Neural cell (in vitro differentiated cells): ENCODE results near the gene DSCAML1. TPM values are rescaled to one million over a fixed set of nuclear protein-coding genes. Genes with fewer than 3 reads are reported as not detected.

ENCODE experiments used
- H2AFZ ChIP-seq: fragments of 200-600, 300-800 bp; sonication (generic), shearing (Covaris generic); 2 replicates; pipeline ENCODE4 v1.6.0; 2014; ENCODE audit warnings: low read depth, mild to moderate bottlenecking, antibody characterized with exemption, low read length, moderate library complexity
- H3F3A ChIP-seq: fragments of 200-600 bp; shearing (Covaris generic); 2 replicates; pipeline ENCODE4 v1.6.1; 2016; ENCODE audit warnings: mild to moderate bottlenecking, moderate library complexity, mixed read lengths, antibody characterized with exemption, low read length; ENCODE audit not compliant: insufficient read depth, poor library complexity, severe bottlenecking
- H3K27ac ChIP-seq: fragments of 200-600, 300-800 bp; sonication (generic), shearing (Covaris generic); 2 replicates; pipeline ENCODE4 v1.5.1; 2014; ENCODE audit warnings: mild to moderate bottlenecking, low read length, moderate library complexity
- H3K27me3 ChIP-seq: fragments of 300-800, 200-600 bp; sonication (generic), shearing (Covaris generic); 2 replicates; pipeline ENCODE4 v1.6.0; 2014; ENCODE audit warnings: mild to moderate bottlenecking, low read depth, low read length, moderate library complexity; ENCODE audit not compliant: insufficient read depth
- H3K36me3 ChIP-seq: fragments of 300-800, 200-600 bp; sonication (generic), shearing (Covaris generic); 2 replicates; pipeline ENCODE4 v1.5.1; 2014; ENCODE audit warnings: mild to moderate bottlenecking, antibody characterized with exemption, low read length, moderate library complexity; ENCODE audit not compliant: insufficient read depth
- H3K4me2 ChIP-seq: fragments of 300-800, 200-600 bp; sonication (generic), shearing (Covaris generic); 2 replicates; pipeline ENCODE4 v1.6.0; 2014; ENCODE audit warnings: mild to moderate bottlenecking, low read length
- H3K4me3 ChIP-seq: fragments of 300-800, 200-600 bp; sonication (generic), shearing (Covaris generic); 2 replicates; pipeline ENCODE4 v1.5.1; 2014; ENCODE audit warnings: mild to moderate bottlenecking, low read length, moderate library complexity
- H3K79me2 ChIP-seq: fragments of 200-600 bp; shearing (Covaris generic); replicated peaks from 2 replicates; pipeline ENCODE4 v1.6.0; 2014; ENCODE audit warnings: mild to moderate bottlenecking, low read length, moderate library complexity; ENCODE audit not compliant: insufficient read depth
- H3K9ac ChIP-seq: fragments of 300-800, 200-600 bp; sonication (generic), shearing (Covaris generic); 2 replicates; pipeline ENCODE4 v1.6.1; 2016; ENCODE audit warnings: mild to moderate bottlenecking, low read length, mixed read lengths
- H3K9me2 ChIP-seq: fragments of 200-600 bp; shearing (Covaris generic); 2 replicates; pipeline ENCODE4 v1.6.1; 2016; ENCODE audit warnings: mild to moderate bottlenecking, low read length, mixed read lengths; ENCODE audit not compliant: insufficient read depth
- H3K9me3 ChIP-seq: fragments of 200-600, 300-800 bp; sonication (generic), shearing (Covaris generic); 2 replicates; pipeline ENCODE4 v1.6.1; 2016; ENCODE audit warnings: mild to moderate bottlenecking, mixed run types, low read length, moderate library complexity, mixed read lengths
- H4K20me1 ChIP-seq: fragments of 200-600 bp; shearing (Covaris generic); 2 replicates; pipeline ENCODE4 v1.6.1; 2016; ENCODE audit warnings: mild to moderate bottlenecking, mixed run types; ENCODE audit not compliant: insufficient read depth
- CTCF ChIP-seq: fragments of 450-650 bp; IDR thresholded peaks from 2 replicates; pipeline ENCODE4 v1.5.1; 2014; ENCODE audit warnings: antibody characterized with exemption, mild to moderate bottlenecking, moderate library complexity; ENCODE audit not compliant: poor library complexity, severe bottlenecking
- EP300 ChIP-seq: fragments of 450-650 bp; conservative IDR thresholded peaks from 2 replicates; pipeline ENCODE4 v1.6.1; 2014; ENCODE audit warnings: antibody characterized with exemption, mild to moderate bottlenecking, moderate library complexity; ENCODE audit not compliant: poor library complexity, severe bottlenecking
- EZH2 ChIP-seq: fragments of 200-600, 300-800 bp; shearing (Covaris generic), sonication (generic); IDR thresholded peaks from 2 replicates; pipeline ENCODE4 v1.6.1; 2014; ENCODE audit warnings: antibody characterized with exemption, low read length, borderline replicate concordance, mild to moderate bottlenecking; ENCODE audit not compliant: insufficient read depth, poor library complexity, severe bottlenecking
- MXI1 ChIP-seq: fragments of 450-650 bp; conservative IDR thresholded peaks from 2 replicates; pipeline ENCODE4 v1.6.1; 2014; ENCODE audit warnings: antibody characterized with exemption, mild to moderate bottlenecking; ENCODE audit not compliant: poor library complexity, severe bottlenecking
- POLR2AphosphoS5 ChIP-seq: IDR thresholded peaks from 2 replicates; pipeline ENCODE4 v1.6.1; 2012
- RAD21 ChIP-seq: fragments of 450-650 bp; conservative IDR thresholded peaks from 2 replicates; pipeline ENCODE4 v1.6.1; 2014; ENCODE audit warnings: antibody characterized with exemption, mild to moderate bottlenecking, moderate library complexity
- SMC3 ChIP-seq: fragments of 450-650 bp; conservative IDR thresholded peaks from 2 replicates; pipeline ENCODE4 v1.6.1; 2014; ENCODE audit warnings: antibody characterized with exemption, mild to moderate bottlenecking, moderate library complexity; ENCODE audit not compliant: poor library complexity
- TAF1 ChIP-seq: IDR thresholded peaks from 2 replicates; pipeline ENCODE4 v1.6.1; 2012; ENCODE audit warnings: low read depth
- polyA plus RNA-seq: library from polyadenylated mRNA; depleted of rRNA; stranded (reverse); fragments of >200 nt; gene quantifications from 2 replicates; pipeline ENCODE4 v1.2.3, GENCODE V29; 2014
- TF ChIP-seq, protein P1 (sequence below): IDR thresholded peaks from 2 replicates; pipeline ENCODE4 v1.6.1; 2012; ENCODE audit warnings: borderline replicate concordance

The DSCAML1 gene
- polyA plus RNA-seq, 1 donor from 2014 or later: 1.3 TPM

GRCh38 chr11:117733316-117733715 is 63.7 kb downstream of the DSCAML1 start:
- H3K4me2 ChIP-seq: no peak overlapping the region
- H3K9me2 ChIP-seq: no peaks in the 10 kb centered on the region
- no peak overlapping the region for H3K9ac ChIP-seq
- no peaks in the 10 kb centered on the region for H3F3A ChIP-seq
- peaks cover 4% of the 10 kb centered on the region for H3K9me3 ChIP-seq
- no peaks in the 10 kb centered on the region for H3K36me3 ChIP-seq
- H3K4me3 ChIP-seq: no peak overlapping the region
- no peak overlapping the region for H2AFZ ChIP-seq
- TF ChIP-seq CTCF (no peak), RAD21 (no peak), TAF1 (no peak), POLR2AphosphoS5 (no peak), SMC3 (no peak)
- no peaks in the 10 kb centered on the region for H4K20me1 ChIP-seq
- H3K27ac ChIP-seq: no peak overlapping the region
- H3K79me2 ChIP-seq: no peaks in the 10 kb centered on the region
- no peaks in the 10 kb centered on the region for H3K27me3 ChIP-seq

DNA sequence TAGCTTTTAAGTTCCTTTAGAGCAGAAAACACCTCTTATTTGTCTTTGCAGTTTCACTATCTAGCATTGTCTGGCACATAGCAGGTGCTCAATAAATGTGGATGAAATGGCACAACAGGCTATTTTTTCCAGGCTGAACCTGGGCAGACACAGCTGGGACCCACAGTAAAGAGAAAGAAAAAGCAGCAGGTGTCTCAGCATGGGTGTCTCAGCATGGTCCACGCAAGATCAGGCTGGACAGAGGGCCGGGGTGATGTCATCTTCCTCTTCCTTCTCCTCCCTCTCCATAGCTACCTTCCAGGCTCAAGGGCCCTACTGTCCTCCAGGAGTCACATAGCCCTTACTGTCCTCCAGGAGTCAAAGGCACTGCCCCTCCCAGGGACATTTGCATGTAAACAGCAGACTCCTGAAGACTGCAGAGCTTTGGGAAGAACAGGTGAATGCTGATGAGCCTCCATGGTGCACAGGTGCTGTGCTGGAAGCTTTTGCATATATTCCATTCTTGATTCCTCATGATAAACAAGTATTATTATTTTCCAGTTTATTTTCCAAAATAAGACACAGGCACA is 65.2 kb downstream of the DSCAML1 start:
- Histone ChIP-seq H3K4me2 (no peak overlapping the region), H2AFZ (no peak overlapping the region), H3K79me2 (no peaks in the 10 kb centered on the region), H3F3A (no peaks in the 10 kb centered on the region), H3K27ac (no peak overlapping the region), H3K9me2 (no peaks in the 10 kb centered on the region), H3K4me3 (no peak overlapping the region), H3K9ac (no peak overlapping the region), H3K36me3 (no peaks in the 10 kb centered on the region), H3K9me3 (peaks cover 4% of the 10 kb centered on the region), H4K20me1 (no peaks in the 10 kb centered on the region), H3K27me3 (no peaks in the 10 kb centered on the region)
- TF ChIP-seq TAF1 (no peak), SMC3 (no peak), POLR2AphosphoS5 (no peak), CTCF (no peak), EP300 (no peak), MXI1 (no peak), RAD21 (no peak), EZH2 (no peak)
- TF ChIP-seq, protein P1, sequence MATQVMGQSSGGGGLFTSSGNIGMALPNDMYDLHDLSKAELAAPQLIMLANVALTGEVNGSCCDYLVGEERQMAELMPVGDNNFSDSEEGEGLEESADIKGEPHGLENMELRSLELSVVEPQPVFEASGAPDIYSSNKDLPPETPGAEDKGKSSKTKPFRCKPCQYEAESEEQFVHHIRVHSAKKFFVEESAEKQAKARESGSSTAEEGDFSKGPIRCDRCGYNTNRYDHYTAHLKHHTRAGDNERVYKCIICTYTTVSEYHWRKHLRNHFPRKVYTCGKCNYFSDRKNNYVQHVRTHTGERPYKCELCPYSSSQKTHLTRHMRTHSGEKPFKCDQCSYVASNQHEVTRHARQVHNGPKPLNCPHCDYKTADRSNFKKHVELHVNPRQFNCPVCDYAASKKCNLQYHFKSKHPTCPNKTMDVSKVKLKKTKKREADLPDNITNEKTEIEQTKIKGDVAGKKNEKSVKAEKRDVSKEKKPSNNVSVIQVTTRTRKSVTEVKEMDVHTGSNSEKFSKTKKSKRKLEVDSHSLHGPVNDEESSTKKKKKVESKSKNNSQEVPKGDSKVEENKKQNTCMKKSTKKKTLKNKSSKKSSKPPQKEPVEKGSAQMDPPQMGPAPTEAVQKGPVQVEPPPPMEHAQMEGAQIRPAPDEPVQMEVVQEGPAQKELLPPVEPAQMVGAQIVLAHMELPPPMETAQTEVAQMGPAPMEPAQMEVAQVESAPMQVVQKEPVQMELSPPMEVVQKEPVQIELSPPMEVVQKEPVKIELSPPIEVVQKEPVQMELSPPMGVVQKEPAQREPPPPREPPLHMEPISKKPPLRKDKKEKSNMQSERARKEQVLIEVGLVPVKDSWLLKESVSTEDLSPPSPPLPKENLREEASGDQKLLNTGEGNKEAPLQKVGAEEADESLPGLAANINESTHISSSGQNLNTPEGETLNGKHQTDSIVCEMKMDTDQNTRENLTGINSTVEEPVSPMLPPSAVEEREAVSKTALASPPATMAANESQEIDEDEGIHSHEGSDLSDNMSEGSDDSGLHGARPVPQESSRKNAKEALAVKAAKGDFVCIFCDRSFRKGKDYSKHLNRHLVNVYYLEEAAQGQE: no peak
